Prostate gland (tissue), 2 donors: ENCODE data around the gene STYK1.

Source experiments
- CTCF ChIP-seq, 4 experiments: fragments of 200-600 bp in 2 of 4; fragments of 450-650 bp in 2 of 4; sonication (generic) in 2 of 4; IDR thresholded peaks; 1 replicate in 3 of 4; 2 replicates in 1 of 4; pipeline ENCODE4 v1.5.1; 2016 to 2019; ENCODE audit warnings: antibody characterized with exemption in 4 of 4, mild to moderate bottlenecking in 2 of 4, moderate library complexity in 2 of 4
- POLR2A ChIP-seq: fragments of 450-650 bp; IDR thresholded peaks from one replicate; pipeline ENCODE4 v1.6.1; 2016; ENCODE audit warnings: antibody characterized with exemption, mild to moderate bottlenecking
- POLR2AphosphoS5 ChIP-seq: sonication (generic); formaldehyde crosslinking; IDR thresholded peaks from one replicate; pipeline ENCODE4 v1.6.1; 2017; ENCODE audit warnings: antibody characterized with exemption

DNA sequence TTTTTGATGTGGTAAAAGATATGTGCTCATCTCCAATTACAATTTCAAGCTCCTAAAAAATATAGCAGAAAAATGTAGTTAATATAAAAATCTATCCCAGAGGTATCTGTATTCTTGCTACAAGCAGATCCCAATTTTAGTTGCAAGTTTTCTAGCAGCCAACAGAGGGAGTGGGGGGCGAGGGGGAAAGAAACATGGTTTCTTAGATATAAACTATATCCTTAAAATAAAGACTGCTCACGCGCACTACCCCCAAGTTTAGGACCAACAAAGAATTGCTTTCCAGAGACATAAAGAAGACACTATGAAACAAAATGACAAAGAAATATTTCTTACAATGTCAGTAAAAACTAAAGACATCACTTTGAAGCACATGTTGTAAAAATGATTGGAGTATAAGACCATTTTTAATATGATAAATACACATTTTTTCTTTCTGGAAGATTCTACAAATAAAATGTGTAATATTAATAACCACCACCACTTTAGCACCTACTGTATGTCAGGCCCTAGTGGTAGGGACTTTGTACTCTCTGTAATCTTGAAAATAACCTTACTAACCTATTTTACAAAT is 65.9 kb downstream of the STYK1 start:
- TF ChIP-seq CTCF (IDR thresholded peaks at IDR 0.05), result peak in 2 of 4 experiments; percentile 8 to 19
- TF ChIP-seq POLR2AphosphoS5, result no peak
- TF ChIP-seq POLR2A, result no peak
